AG09309 (cell line): ENCODE measurements around the gene MORN1.

Source experiments
- DNase-seq: peaks from one replicate; pipeline ENCODE4 v3.0.0-alpha.2; 2010; ENCODE audit warnings: low read depth
- H3K4me3 ChIP-seq: 2 replicates; pipeline ENCODE4 v1.5.1; 2011; ENCODE audit warnings: mild to moderate bottlenecking, low read depth, low read length, moderate library complexity; ENCODE audit not compliant: control insufficient read depth
- TF ChIP-seq, protein P1 (sequence below): IDR thresholded peaks from 2 replicates; pipeline ENCODE4 v1.5.1; 2011; ENCODE audit warnings: mild to moderate bottlenecking, low read depth, low read length, inconsistent platforms; ENCODE audit not compliant: insufficient read depth, control insufficient read depth; ENCODE audit errors: missing control alignments

Gene MORN1

GRCh38 chr1:2344121-2344681 is 47.2 kb downstream of the MORN1 start:
- TF ChIP-seq, protein P1, sequence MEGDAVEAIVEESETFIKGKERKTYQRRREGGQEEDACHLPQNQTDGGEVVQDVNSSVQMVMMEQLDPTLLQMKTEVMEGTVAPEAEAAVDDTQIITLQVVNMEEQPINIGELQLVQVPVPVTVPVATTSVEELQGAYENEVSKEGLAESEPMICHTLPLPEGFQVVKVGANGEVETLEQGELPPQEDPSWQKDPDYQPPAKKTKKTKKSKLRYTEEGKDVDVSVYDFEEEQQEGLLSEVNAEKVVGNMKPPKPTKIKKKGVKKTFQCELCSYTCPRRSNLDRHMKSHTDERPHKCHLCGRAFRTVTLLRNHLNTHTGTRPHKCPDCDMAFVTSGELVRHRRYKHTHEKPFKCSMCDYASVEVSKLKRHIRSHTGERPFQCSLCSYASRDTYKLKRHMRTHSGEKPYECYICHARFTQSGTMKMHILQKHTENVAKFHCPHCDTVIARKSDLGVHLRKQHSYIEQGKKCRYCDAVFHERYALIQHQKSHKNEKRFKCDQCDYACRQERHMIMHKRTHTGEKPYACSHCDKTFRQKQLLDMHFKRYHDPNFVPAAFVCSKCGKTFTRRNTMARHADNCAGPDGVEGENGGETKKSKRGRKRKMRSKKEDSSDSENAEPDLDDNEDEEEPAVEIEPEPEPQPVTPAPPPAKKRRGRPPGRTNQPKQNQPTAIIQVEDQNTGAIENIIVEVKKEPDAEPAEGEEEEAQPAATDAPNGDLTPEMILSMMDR: no peak
- H3K4me3 ChIP-seq: no peak overlapping the region
- no peak for DNase-seq

DNA sequence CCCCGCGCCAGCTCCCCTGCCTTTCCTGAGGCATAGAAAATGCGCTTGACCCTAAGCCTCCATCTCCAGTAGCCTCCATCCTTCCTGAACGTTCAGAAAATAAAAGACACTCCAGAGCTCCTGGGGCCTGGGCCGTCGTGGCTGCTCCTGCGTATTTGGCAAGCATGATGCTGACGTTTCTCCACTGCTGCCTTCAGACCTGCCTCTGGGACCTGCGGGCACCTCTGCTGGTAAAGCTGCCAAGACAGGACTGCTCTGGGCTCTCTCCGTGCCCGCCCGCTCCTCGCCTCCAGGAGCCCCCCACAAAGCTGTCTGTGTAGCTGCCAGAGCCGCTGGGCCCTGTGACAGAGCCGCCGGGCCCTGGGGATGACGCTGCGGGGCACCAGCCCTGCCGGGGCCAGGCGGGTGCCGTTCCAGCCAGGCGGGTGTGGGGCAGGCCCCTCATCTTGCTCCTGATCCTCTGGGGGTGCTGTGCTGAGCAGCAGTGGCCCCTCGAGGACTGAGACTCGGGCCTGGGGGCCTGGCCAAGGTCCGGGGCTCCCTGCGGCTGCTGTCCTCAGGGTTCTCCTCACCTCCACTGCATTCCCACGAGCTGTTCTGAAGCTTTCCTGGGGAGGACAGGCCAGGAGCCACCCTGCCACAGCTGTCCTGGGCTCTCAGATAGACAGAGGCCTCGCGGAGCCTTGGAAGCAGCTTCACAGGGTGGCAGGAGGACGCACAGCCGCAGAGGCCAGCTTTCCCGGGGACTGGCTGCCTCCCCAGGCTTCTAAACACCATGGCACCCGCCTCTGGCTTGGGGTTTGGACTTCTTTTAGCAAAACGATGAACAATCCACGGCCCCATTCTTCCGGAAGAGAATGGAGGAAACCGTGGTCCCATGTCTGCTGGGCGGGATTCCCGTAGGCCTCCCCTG is 48.1 kb downstream of the MORN1 start:
- TF ChIP-seq, protein P1: no peak
- no peak for DNase-seq
- H3K4me3 ChIP-seq: no peak overlapping the region

DNA sequence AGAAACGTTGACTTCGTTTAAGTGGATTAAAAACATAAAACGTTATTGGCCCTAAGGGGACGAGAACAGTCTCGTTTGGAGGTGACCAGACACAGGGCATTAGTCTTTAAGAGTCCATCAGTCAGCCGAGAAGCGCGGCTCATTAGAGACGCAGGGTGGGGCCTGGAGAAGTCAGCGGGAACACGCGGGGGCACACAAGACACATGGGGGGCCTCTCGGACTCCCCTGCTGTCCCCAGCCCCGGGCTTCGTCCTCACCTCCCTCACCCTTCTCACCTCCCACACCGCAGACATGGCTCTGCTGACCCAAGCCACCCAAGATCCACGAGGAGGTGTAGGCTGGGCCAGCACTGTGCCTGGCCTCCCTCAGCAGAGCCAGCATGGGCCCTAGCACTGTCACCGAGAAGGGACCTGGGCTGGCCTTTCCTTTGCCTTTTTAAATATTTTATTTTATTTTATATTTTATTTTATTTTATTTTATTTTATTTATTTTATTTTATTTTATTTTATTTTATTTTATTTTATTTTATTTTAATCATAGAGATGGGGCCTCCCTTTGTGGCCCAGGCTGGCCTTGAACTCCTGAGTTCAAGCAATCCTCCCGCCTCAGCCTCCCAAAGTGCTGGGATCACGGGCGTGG is 48.9 kb downstream of the MORN1 start:
- DNase-seq: no peak
- TF ChIP-seq, protein P1: no peak
- no peak overlapping the region for H3K4me3 ChIP-seq

GRCh38 chr1:2341706-2342383 is 49.5 kb downstream of the MORN1 start:
- DNase-seq: no peak
- no peak overlapping the region for H3K4me3 ChIP-seq
- TF ChIP-seq, protein P1: no peak

- TF ChIP-seq, protein P1: no peak
- no peak for DNase-seq
- H3K4me3 ChIP-seq: no peak overlapping the region
These were observed 50.5 kb downstream of the MORN1 start for GRCh38 chr1:2340918-2341254.
